HG03196 (cell line): ENCODE data around the gene SPG7.
"Not testable (repeated sequence)": the region's sequence is repeated elsewhere in the genome, so short reads cannot be mapped to it uniquely, and the experiment has no call there.

Experiments used
- ATAC-seq: cut with Tn5 transposase; IDR thresholded peaks from one replicate; pipeline ENCODE4 v1.9.1; 2021; ENCODE audit not compliant: unreplicated experiment

SPG7 gene

GRCh38 chr16:89507834-89508590 is at the start of gene SPG7:
Gene SPG7, plus strand, starts transcription at chr16:89508403. Its CDS starts 15 bp downstream, at chr16:89508418.
- peak; percentile 63 for ATAC-seq

- ATAC-seq, result no peak
Observed at GRCh38 chr16:89458551-89458950, 49.7 kb upstream of the SPG7 start.

- no peak for ATAC-seq
Observed at GRCh38 chr16:89458967-89459366, 49.2 kb upstream of the SPG7 start.

GRCh38 chr16:89460556-89460955 is 47.6 kb upstream of the SPG7 start:
- no peak for ATAC-seq

GRCh38 chr16:89461890-89462289 is 46.3 kb upstream of the SPG7 start:
- ATAC-seq, result not testable (repeated sequence)

GRCh38 chr16:89462639-89463038 is 45.6 kb upstream of the SPG7 start:
- not testable (repeated sequence) for ATAC-seq

- ATAC-seq, result not testable (repeated sequence)
Observed at GRCh38 chr16:89463312-89463711, 44.9 kb upstream of the SPG7 start.

- ATAC-seq, result no peak
Observed at GRCh38 chr16:89466920-89467319, 41.3 kb upstream of the SPG7 start.

GRCh38 chr16:89467382-89467781 is 40.8 kb upstream of the SPG7 start:
- ATAC-seq, result no peak

GRCh38 chr16:89472711-89473075 is 35.5 kb upstream of the SPG7 start:
- no peak for ATAC-seq

GRCh38 chr16:89473136-89473712 is 35.0 kb upstream of the SPG7 start:
- ATAC-seq, result no peak

GRCh38 chr16:89473791-89474414 is 34.3 kb upstream of the SPG7 start:
- ATAC-seq, result no peak

- no peak for ATAC-seq
Observed at GRCh38 chr16:89475144-89475543, 33.1 kb upstream of the SPG7 start.

- ATAC-seq, result peak; percentile 15
Observed at GRCh38 chr16:89476379-89476778, 31.8 kb upstream of the SPG7 start.

GRCh38 chr16:89476811-89477261 is 31.4 kb upstream of the SPG7 start:
- ATAC-seq, result peak; percentile 66

- ATAC-seq, result no peak
Observed at GRCh38 chr16:89478576-89479221, 29.5 kb upstream of the SPG7 start.

GRCh38 chr16:89481356-89481955 is 26.7 kb upstream of the SPG7 start:
- ATAC-seq, result no peak

- ATAC-seq, result no peak
Observed at GRCh38 chr16:89482150-89482816, 25.9 kb upstream of the SPG7 start.

- no peak for ATAC-seq
Observed at GRCh38 chr16:89482817-89483205, 25.4 kb upstream of the SPG7 start.

- no peak for ATAC-seq
Observed at GRCh38 chr16:89484041-89484501, 24.1 kb upstream of the SPG7 start.
